HEK293 (cell line): ENCODE measurements around the gene ADRA2C.

Experiments used
- CTCF ChIA-PET: fragments of 350-600 bp; formaldehyde crosslinking; extraction: SDS; loops from one replicate; lab custom pipeline; 2021; ENCODE audit warnings: antibody characterized with exemption; lab: Yijun Ruan, JAX
- POLR2A ChIA-PET: fragments of 300-600 bp; formaldehyde crosslinking; extraction: SDS; loops from one replicate; lab custom pipeline; 2020; ENCODE audit warnings: antibody characterized with exemption, inconsistent platforms; lab: Yijun Ruan, JAX
- H3K27ac ChIP-seq: fragments of 200-500 bp; sonication (Bioruptor generic); 2 replicates; pipeline ENCODE4 v1.5.1; 2014; ENCODE audit warnings: low read depth, low read length, control low read depth, inconsistent platforms; ENCODE audit errors: extremely low read depth
- H3K36me3 ChIP-seq, 2 experiments: fragments of 200-500 bp in 1 of 2; sonication (Bioruptor generic) in 1 of 2; 1 replicate in 1 of 2; 2 replicates in 1 of 2; pipeline ENCODE4 v1.5.1; 2014 to 2017; ENCODE audit warnings: inconsistent platforms in 2 of 2, low read length in 2 of 2; ENCODE audit not compliant: control insufficient read depth in 2 of 2, insufficient read depth in 1 of 2
- H3K4me1 ChIP-seq: fragments of 200-500 bp; sonication (Bioruptor generic); 2 replicates; pipeline ENCODE4 v1.5.1; 2014; ENCODE audit warnings: mild to moderate bottlenecking, low read length, inconsistent platforms; ENCODE audit not compliant: control insufficient read depth, insufficient read depth
- H3K4me3 ChIP-seq: 2 replicates; pipeline ENCODE4 v1.5.1; 2011; ENCODE audit warnings: low read depth, mild to moderate bottlenecking, control low read depth, low read length, moderate library complexity
- H3K9me3 ChIP-seq: fragments of 200-500 bp; sonication (Bioruptor generic); 2 replicates; pipeline ENCODE4 v1.5.1; 2014; ENCODE audit warnings: low read depth, low read length, inconsistent platforms; ENCODE audit not compliant: control insufficient read depth, insufficient read depth
- EGR2 ChIP-seq: fragments of 450-650 bp; formaldehyde crosslinking; IDR thresholded peaks from 2 replicates; pipeline ENCODE4 v1.5.1; 2016; ENCODE audit warnings: low read depth, missing biosample characterization, missing genetic modification characterization
- KLF1 ChIP-seq: fragments of 450-650 bp; formaldehyde crosslinking; IDR thresholded peaks from 2 replicates; pipeline ENCODE4 v1.5.1; 2016; ENCODE audit warnings: missing biosample characterization, missing genetic modification characterization
- KLF8 ChIP-seq: fragments of 450-650 bp; formaldehyde crosslinking; IDR thresholded peaks from 2 replicates; pipeline ENCODE4 v1.5.1; 2016; ENCODE audit warnings: missing biosample characterization, missing genetic modification characterization
- PATZ1 ChIP-seq: fragments of 450-650 bp; formaldehyde crosslinking; IDR thresholded peaks from 2 replicates; pipeline ENCODE4 v1.5.1; 2016; ENCODE audit warnings: missing biosample characterization, missing genetic modification characterization
- SP2 ChIP-seq: fragments of 450-650 bp; formaldehyde crosslinking; IDR thresholded peaks from 2 replicates; pipeline ENCODE4 v1.5.1; 2016; ENCODE audit warnings: missing biosample characterization, missing genetic modification characterization
- SP3 ChIP-seq: fragments of 450-650 bp; formaldehyde crosslinking; IDR thresholded peaks from 2 replicates; pipeline ENCODE4 v1.5.1; 2016; ENCODE audit warnings: missing biosample characterization, missing genetic modification characterization
- WT1 ChIP-seq: fragments of 450-650 bp; formaldehyde crosslinking; IDR thresholded peaks from 2 replicates; pipeline ENCODE4 v1.5.1; 2016; ENCODE audit warnings: missing biosample characterization, missing genetic modification characterization
- ZBTB8A ChIP-seq: fragments of 450-650 bp; formaldehyde crosslinking; IDR thresholded peaks from 2 replicates; pipeline ENCODE4 v1.5.1; 2016; ENCODE audit warnings: missing biosample characterization, missing genetic modification characterization
- ZEB2 ChIP-seq: fragments of 450-650 bp; formaldehyde crosslinking; IDR thresholded peaks from 2 replicates; pipeline ENCODE4 v1.5.1; 2016; ENCODE audit warnings: missing biosample characterization, missing genetic modification characterization
- ZFHX2 ChIP-seq: fragments of 450-650 bp; formaldehyde crosslinking; conservative IDR thresholded peaks from 2 replicates; pipeline ENCODE4 v1.5.1; 2016; ENCODE audit warnings: missing biosample characterization, missing genetic modification characterization
- ZFP69B ChIP-seq: fragments of 450-650 bp; formaldehyde crosslinking; IDR thresholded peaks from 2 replicates; pipeline ENCODE4 v1.5.1; 2016; ENCODE audit warnings: missing biosample characterization, missing genetic modification characterization
- ZNF324 ChIP-seq: fragments of 450-650 bp; formaldehyde crosslinking; IDR thresholded peaks from 2 replicates; pipeline ENCODE4 v1.5.1; 2016; ENCODE audit warnings: missing biosample characterization, missing genetic modification characterization
- ZNF362 ChIP-seq: fragments of 450-650 bp; formaldehyde crosslinking; IDR thresholded peaks from 2 replicates; pipeline ENCODE4 v1.5.1; 2016; ENCODE audit warnings: missing biosample characterization, missing genetic modification characterization
- ZNF549 ChIP-seq: fragments of 450-650 bp; IDR thresholded peaks from 2 replicates; pipeline ENCODE4 v1.5.1; 2018; ENCODE audit warnings: missing biosample characterization, missing genetic modification characterization, mild to moderate bottlenecking, inconsistent platforms, moderate library complexity
- ZNF555 ChIP-seq: fragments of 450-650 bp; formaldehyde crosslinking; conservative IDR thresholded peaks from 2 replicates; pipeline ENCODE4 v1.5.1; 2017; ENCODE audit warnings: missing biosample characterization, mild to moderate bottlenecking, missing genetic modification characterization, inconsistent platforms
- ZNF692 ChIP-seq: fragments of 450-650 bp; formaldehyde crosslinking; IDR thresholded peaks from 2 replicates; pipeline ENCODE4 v1.5.1; 2016; ENCODE audit warnings: missing biosample characterization, missing genetic modification characterization
- ZNF701 ChIP-seq: fragments of 450-650 bp; formaldehyde crosslinking; IDR thresholded peaks from 2 replicates; pipeline ENCODE4 v1.5.1; 2016; ENCODE audit warnings: missing biosample characterization, missing genetic modification characterization
- ZNF747 ChIP-seq: fragments of 450-650 bp; formaldehyde crosslinking; IDR thresholded peaks from 2 replicates; pipeline ENCODE4 v1.5.1; 2016; ENCODE audit warnings: missing biosample characterization, missing genetic modification characterization
- TF ChIP-seq, protein P1 (sequence below): sonication (generic); formaldehyde crosslinking; IDR thresholded peaks from 2 replicates; pipeline ENCODE4 v1.8.1; 2022; ENCODE audit warnings: mild to moderate bottlenecking, moderate library complexity, missing genetic modification reagents
- TF ChIP-seq, protein P2 (sequence below): fragments of 450-650 bp; formaldehyde crosslinking; IDR thresholded peaks from 2 replicates; pipeline ENCODE4 v1.5.1; 2016; ENCODE audit warnings: missing biosample characterization, missing genetic modification characterization

The ADRA2C gene

DNA sequence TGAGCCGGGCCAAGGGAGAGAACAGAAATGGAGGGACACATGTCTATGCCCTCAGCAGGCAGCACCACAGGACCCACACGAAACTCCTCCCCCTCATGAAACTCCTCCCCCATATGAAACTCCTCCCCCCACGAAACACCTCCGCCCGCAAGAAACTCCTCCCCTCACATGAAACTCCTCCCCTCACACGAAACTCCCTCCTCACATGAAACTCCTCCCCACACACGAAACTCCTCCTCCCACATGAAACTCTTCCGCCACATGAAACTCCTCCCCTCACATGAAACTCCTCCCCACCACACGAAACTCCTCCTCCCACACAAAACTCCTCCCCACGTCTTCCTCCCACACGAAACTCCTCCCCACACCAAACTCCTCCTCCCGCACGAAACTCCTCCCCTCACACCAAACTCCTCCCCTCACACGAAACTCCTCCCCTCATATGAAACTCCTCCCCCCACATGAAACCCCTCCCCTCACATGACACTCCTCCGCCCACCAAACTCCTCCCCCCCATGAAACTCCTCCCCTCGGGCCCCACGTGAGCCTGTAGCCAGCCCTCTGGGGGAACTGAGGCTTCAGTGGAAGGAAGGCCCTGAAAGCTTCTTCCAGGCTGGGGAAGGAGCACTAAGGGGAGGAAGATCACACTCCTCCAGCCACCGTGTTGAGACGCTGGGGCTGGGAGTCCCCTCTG is 15.2 kb downstream of the ADRA2C start:
- no peak for TF ChIP-seq ZBTB8A (tag by site-specific recombination)
- peak; percentile 99 for TF ChIP-seq ZNF701 (tag by site-specific recombination)
- no peak for TF ChIP-seq ZNF324
- 0 out of 2 replicates have a peak, but pooled peaks have one; percentile 16 for TF ChIP-seq WT1
- 0 out of 2 replicates have a peak, but pooled peaks have one; percentile 24 for TF ChIP-seq KLF8 (tag by site-specific recombination)
- peak; percentile 95 for TF ChIP-seq EGR2 (tag by site-specific recombination)
- TF ChIP-seq ZFHX2 (tag by site-specific recombination), result peak; percentile 85
- TF ChIP-seq ZNF747 (tag by site-specific recombination), result no peak
- TF ChIP-seq PATZ1 (tag by site-specific recombination), result peak; percentile 56
- no peak for TF ChIP-seq ZEB2 (tag by site-specific recombination)
- no peak for TF ChIP-seq ZNF555 (tag by site-specific recombination)
- peak; percentile 39 for TF ChIP-seq SP2
- peak; percentile 92 for TF ChIP-seq SP3 (tag by site-specific recombination)
- TF ChIP-seq ZNF362 (tag by site-specific recombination), result no peak
- TF ChIP-seq, protein P1, sequence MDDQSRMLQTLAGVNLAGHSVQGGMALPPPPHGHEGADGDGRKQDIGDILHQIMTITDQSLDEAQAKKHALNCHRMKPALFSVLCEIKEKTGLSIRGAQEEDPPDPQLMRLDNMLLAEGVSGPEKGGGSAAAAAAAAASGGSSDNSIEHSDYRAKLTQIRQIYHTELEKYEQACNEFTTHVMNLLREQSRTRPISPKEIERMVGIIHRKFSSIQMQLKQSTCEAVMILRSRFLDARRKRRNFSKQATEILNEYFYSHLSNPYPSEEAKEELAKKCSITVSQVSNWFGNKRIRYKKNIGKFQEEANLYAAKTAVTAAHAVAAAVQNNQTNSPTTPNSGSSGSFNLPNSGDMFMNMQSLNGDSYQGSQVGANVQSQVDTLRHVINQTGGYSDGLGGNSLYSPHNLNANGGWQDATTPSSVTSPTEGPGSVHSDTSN (CRISPR knock-in tag), result no peak
- Histone ChIP-seq H3K27ac (no peak overlapping the region), H3K4me3 (no peak overlapping the region), H3K9me3 (no peaks in the 10 kb centered on the region), H3K4me1 (no peaks in the 10 kb centered on the region), H3K36me3 (no peaks in the 10 kb centered on the region)
- POLR2A ChIA-PET, result interaction anchor here (1.3 kb wide), 1 partner anchor 16 kb away, joined by 4 read pairs; no protein-coding TSS in a partner anchor
- CTCF ChIA-PET, result no interaction called here

GRCh38 chr4:3781997-3782930 is 16.1 kb downstream of the ADRA2C start:
- no peak overlapping the region for H3K27ac ChIP-seq

More at GRCh38 chr4:3781997-3782930, 16.1 kb downstream of the ADRA2C start:
- no peaks in the 10 kb centered on the region for H3K9me3 ChIP-seq
- H3K4me3 ChIP-seq, result no peak overlapping the region
- TF ChIP-seq, protein P2, sequence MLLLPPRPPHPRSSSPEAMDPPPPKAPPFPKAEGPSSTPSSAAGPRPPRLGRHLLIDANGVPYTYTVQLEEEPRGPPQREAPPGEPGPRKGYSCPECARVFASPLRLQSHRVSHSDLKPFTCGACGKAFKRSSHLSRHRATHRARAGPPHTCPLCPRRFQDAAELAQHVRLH (tag by site-specific recombination), result no peak
- TF ChIP-seq KLF1 (tag by site-specific recombination) (peak; percentile 44; the same call in 1 of the 2 replicates), ZNF701 (tag by site-specific recombination) (peak; percentile 6; the same call in 1 of the 2 replicates), ZFP69B (tag by site-specific recombination) (peak; percentile 68; the same call in 1 of the 2 replicates), ZNF692 (peak; percentile 75; the same call in 1 of the 2 replicates), ZNF549 (tag by site-specific recombination) (no peak)
- H3K36me3 ChIP-seq, result no peaks in the 10 kb centered on the region
- no peaks in the 10 kb centered on the region for H3K4me1 ChIP-seq
- ChIA-PET CTCF (interaction anchor here (0.5 to 1.5 kb wide), 5 partner anchors 19 to 167 kb away, joined by 3 to 5 read pairs (median 3); no protein-coding TSS in a partner anchor), POLR2A (no interaction called here)
